NCI-H1092 treated with DMSO at 0.1 percent for 48 hours (cell line): ENCODE measurements around the gene RETNLB.

Experiments
- DNase-seq: peaks from one replicate; lab custom pipeline; 2025; lab: John Stamatoyannopoulos, UW

RETNLB gene

DNA sequence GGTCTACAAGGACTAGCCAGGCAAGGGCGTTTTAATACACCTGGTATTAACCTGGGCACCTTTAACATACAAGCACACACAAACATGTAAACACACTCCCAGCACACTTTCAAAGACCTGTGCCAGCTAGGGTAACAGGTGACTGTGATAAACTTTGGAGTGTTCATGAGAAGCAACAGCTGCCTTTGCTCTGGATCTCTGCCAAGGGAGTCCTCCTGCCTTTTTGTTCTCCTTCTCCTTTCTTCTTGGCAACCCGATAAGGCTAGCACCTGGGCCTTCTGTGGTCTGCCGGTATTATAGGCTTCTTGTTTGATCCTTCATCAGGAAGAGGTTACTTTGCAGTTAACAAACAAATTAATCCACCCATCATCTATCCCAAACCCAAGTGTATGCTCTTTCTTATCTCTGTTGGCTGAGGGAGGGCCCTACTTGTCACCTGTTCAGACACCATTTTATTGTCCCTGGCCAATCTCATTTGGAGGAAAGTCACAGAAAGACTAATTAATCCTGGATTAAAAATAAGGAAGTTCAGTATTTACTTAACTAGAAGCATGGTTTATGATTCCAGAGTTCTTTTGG is at the start of gene RETNLB:
TSS of gene RETNLB (minus strand) at position 7 of the 579 bp plus-strand sequence. CDS start 225 bp downstream, outside the sequence.
- DNase-seq, result peak; percentile 83

- no peak for DNase-seq
These were observed 49.1 kb upstream of the RETNLB start for GRCh38 chr3:108806316-108806715.

DNA sequence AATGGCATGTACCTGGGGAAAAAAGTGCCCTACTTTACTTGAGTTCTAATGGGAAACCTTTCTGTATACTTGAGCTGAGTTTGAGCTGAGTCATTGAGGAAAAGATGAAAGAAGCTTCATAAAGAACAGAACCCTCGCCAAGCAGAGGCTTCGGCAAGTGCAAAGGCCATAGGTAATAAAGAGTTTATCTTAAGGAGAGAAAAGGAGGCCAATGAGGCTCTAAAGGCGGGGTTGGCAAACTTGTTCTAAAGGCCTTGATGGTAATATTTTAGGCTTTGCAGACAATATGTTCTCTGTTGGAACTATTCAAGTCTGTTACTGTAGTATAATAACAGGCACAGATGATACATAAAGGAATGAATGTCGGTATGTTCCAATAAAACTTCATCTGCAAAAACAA is 47.8 kb upstream of the RETNLB start:
- DNase-seq, result no peak

GRCh38 chr3:108804437-108804836 is 47.2 kb upstream of the RETNLB start:
- DNase-seq, result no peak

DNA sequence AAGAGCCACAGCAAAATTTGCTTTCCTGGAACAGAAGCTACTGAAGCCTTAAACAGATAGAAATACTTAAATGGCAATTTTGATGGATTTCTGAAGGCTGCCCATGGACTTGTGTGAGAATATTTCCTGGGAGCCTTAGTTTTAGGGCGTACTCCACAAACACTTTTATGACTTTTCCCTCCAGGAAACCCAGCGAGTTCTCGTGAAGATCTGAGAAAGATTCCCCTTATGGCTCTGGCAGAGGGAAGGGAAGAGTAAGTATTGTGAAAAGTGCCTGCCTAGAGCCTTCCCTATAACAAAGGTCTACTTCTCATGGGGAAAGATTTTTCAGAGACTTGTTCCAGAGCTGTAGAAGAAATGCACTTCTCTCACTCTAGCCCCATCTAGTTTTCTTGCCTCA is 34.3 kb upstream of the RETNLB start:
- no peak for DNase-seq

DNA sequence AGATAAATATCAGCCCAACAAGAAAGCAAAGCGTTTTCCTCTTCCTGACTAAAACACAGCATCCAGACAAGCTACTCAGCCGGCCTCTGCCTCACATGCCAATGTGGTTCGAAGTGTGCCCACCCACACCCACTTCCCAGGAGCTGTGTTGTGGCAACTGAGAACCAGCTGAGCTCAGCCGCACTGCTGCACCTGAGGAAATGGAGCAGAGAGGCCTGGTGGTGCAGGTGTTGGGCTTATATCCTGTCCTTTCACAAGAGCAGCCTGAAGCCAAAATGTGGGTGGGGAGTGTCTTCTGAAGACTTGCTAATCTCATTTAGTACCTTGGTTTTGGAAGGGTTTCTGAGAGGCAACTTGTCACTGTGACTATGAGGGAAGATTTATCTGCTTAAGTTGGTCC is 23.0 kb upstream of the RETNLB start:
- no peak for DNase-seq

- no peak for DNase-seq
These were observed 22.3 kb upstream of the RETNLB start for GRCh38 chr3:108779496-108779895.

DNA sequence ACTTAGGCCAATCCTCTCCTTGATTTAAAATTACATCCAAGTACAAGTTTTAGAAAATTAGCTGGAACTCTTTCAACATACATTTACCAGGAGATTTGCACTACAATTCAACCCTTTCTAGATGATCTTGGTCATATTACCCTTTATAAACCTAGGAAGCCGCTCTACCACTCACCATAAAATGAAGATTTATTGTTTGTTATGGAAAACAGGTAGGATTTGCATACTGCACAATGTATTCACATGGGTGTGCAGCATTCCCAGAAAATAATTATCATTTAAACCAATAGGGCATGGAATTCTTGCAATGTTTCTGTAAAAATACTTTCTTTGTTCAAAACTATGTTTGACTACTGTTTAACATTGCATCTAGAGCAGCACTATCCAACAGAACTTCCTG is 18.4 kb upstream of the RETNLB start:
- DNase-seq, result no peak

DNA sequence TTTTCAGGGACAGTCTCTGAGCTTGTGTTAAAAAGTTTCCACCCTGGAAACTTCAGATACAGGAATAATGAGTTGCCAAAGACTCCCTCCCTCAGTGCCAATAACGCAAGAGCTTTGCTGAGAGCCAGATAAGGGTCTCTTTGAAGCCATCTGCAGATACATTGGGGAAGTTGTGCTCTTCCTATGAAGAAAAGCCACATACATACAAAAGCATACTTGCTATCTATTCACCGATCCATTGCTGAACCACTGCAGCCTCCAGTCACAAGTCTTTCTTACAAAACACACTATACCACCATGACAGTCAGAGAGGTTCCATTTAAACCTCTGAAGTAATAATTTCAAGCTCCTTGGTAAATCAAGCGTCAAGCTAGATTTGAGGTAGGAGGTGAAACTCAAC is 10.0 kb upstream of the RETNLB start:
- no peak for DNase-seq

DNA sequence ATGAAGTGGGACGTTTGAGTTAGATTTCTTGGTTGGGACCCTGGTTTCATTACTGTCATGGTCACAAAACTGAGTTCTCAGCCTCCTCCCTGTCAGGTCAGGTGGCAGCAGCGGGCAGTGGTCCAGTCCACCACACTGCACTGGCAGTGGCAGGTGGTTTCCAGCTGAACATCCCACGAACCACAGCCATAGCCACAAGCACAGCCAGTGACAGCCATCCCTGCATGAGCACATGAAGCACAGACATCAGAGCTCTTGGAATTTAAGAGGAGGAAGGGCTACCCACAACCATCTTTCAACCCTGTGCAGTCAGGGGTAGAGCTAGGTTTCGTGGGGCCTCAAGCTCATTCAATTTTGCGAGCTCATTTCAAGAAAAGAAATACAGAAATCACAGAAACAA is 1.5 kb downstream of the RETNLB start:
- no peak for DNase-seq

GRCh38 chr3:108744762-108745161 is 12.4 kb downstream of the RETNLB start:
- no peak for DNase-seq

- no peak for DNase-seq
These were observed 14.3 kb downstream of the RETNLB start for GRCh38 chr3:108742929-108743328.

DNA sequence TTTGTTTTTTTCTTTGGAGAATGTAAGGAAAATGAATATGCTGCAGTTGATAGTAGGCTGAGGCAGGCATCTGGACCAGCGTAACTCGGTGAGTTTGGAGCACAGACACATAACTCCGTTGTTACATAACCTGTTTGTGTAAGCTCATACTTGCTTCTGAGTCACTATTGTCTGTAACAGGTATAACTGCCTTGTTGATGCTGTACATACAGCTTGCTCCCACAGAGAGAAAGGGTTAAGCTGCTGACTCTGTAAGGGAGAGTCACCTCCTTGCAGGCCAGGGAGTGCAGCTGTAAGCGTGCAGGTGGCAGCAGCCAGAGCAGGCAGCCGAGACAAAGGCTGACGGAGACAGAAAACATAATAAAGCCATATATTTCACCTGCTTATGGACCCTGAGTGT is 20.4 kb downstream of the RETNLB start:
- no peak for DNase-seq

- no peak for DNase-seq
These were observed 28.3 kb downstream of the RETNLB start for GRCh38 chr3:108728934-108729333.

- no peak for DNase-seq
These were observed 29.1 kb downstream of the RETNLB start for GRCh38 chr3:108728105-108728504.

- DNase-seq, result no peak
These were observed 33.1 kb downstream of the RETNLB start for GRCh38 chr3:108724101-108724500.

GRCh38 chr3:108722724-108723123 is 34.5 kb downstream of the RETNLB start:
- DNase-seq, result no peak

DNA sequence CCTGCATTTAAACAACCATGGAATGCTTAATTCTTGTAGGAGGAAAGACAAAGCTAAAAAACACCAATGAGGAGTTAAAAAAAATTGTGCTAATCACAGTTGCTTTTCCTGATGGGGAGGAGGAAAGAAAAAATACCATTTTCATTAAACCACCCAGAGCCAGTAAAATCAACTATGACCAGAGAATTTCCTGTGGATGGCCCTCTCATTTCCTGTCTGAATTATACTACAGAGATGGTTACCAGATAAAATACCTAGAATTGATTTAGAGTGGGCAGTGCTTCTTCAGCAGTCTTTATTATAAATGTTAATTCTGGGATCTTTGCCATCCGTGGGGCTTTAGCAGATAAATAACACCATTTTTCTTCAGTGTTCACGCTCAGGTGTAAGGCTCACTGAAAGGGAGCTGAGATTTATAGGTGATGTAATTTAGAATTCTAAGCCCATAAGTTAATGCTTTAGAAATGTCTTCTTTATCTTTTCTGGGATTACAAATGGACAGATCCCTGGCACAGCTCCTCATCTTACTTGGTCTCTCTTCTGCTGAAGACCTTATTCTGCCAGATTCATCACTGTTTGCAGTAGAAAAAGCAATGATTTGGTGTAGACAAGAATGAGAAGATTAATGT is 37.9 kb downstream of the RETNLB start:
- no peak for DNase-seq

DNA sequence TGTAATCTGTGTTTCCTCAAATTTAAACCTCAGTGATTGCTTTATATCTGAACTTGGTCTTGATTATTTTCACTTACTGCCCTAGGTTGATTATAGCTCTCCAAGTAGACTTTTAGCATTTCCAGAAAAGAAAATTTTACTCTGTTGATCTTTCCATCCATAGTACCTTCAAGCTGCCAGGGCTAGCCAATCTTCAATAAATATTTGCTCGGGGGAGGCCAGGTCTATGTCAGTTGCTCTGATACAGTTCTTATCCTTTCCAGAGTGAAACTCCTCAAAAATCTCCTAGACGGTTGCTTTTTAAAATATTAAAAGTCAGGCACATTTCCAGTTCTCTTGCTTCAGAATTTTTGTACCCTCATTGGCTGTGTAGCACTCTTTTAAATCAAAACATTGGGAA is 38.8 kb downstream of the RETNLB start:
- no peak for DNase-seq

- no peak for DNase-seq
These were observed 43.4 kb downstream of the RETNLB start for GRCh38 chr3:108713816-108714215.

DNA sequence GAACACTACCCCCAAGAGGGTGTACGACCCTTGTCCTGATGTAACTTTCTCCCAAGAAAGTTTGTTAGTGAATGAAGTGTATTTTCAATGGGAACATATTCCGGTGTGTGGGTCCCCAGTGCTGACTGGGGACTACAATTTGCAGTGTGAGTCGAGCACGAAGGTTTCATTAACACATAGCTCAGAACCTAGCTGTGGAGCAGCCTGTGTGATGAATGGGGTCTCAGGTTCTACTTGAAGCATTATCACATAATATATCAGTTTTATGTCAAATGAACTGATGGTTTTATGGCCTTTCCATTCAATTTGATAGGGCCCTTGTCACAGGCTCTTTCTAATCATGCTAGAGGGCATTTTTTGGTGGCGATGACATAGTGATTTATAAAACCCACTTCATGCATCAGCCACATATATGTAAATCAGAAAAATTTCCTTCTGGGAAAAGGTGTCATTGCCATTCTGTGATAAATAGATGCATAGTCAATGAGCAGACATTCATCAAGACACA is 44.1 kb downstream of the RETNLB start:
- no peak for DNase-seq
